ENCODE data around the gene TBCD. TPM values are rescaled to one million over a fixed set of nuclear protein-coding genes. Genes with fewer than 3 reads are reported as not detected.

The TBCD gene
- total RNA-seq, 1 donor from 2014 or later: 207 TPM

DNA sequence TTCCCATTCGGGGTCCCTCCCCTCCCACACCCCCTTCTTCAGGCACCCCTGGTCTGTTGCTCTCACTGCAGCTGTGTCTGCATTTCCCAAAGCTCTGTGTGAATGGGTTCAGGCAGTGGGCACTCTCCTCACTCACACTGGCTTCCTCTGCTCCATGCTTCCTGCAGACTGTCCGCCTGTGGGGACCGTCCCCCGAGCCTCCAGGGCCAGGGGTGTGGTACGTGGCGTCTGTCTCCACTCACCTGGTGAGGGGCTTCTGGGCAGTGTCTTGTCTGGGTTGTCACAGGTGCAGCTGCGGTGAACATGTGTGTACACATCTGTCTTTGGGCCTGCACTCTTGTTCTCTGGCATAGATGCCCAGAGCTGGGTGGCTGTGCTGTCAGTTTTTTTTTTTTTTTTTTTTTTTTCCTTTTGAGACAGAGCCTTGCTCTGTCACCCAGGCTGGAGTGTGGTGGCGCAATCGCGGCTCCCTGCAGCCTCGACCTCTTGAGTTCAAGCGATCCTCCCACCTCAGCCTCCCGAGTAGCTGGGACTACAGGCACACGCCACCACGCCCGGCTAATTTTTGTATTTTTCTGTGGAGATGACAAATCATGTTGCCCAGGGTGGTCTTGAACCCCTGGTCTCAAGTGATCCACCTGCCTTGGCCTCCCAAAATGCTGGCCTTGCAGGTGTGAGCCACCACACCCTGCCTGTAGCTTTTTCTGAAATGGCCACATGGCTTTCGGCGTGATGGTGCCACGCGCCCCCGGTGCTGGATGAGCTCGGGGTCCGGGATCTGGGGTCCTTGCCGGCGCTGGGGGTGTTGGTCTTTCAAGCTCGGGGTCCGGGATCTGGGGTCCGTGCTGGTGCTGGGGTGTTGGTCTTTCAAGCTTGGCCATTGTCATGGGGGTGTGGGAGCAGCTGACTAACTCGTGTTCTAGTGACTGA lies 144.5 kb downstream of the TBCD start:
- H3K9me3 Mint-ChIP-seq (ENCODE audit: unreplicated experiment): no peaks in the 10 kb centered on the region
- TF ChIP-seq, protein P1, sequence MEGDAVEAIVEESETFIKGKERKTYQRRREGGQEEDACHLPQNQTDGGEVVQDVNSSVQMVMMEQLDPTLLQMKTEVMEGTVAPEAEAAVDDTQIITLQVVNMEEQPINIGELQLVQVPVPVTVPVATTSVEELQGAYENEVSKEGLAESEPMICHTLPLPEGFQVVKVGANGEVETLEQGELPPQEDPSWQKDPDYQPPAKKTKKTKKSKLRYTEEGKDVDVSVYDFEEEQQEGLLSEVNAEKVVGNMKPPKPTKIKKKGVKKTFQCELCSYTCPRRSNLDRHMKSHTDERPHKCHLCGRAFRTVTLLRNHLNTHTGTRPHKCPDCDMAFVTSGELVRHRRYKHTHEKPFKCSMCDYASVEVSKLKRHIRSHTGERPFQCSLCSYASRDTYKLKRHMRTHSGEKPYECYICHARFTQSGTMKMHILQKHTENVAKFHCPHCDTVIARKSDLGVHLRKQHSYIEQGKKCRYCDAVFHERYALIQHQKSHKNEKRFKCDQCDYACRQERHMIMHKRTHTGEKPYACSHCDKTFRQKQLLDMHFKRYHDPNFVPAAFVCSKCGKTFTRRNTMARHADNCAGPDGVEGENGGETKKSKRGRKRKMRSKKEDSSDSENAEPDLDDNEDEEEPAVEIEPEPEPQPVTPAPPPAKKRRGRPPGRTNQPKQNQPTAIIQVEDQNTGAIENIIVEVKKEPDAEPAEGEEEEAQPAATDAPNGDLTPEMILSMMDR (IDR thresholded peaks at IDR 0.05; ENCODE audit: unreplicated experiment): no peak
- peaks cover 13% of the 10 kb centered on the region for H3K27me3 Mint-ChIP-seq (ENCODE audit: unreplicated experiment)
- H3K4me3 Mint-ChIP-seq (ENCODE audit: unreplicated experiment): no peak overlapping the region
- no peak for DNase-seq (ENCODE audit: low spot score)
- H3K36me3 Mint-ChIP-seq (ENCODE audit: low read depth, unreplicated experiment): peaks cover 36% of the 10 kb centered on the region
- H3K27ac Mint-ChIP-seq (ENCODE audit: unreplicated experiment): no peak overlapping the region
- peaks cover 26% of the 10 kb centered on the region for H3K4me1 Mint-ChIP-seq (ENCODE audit: unreplicated experiment)

DNA sequence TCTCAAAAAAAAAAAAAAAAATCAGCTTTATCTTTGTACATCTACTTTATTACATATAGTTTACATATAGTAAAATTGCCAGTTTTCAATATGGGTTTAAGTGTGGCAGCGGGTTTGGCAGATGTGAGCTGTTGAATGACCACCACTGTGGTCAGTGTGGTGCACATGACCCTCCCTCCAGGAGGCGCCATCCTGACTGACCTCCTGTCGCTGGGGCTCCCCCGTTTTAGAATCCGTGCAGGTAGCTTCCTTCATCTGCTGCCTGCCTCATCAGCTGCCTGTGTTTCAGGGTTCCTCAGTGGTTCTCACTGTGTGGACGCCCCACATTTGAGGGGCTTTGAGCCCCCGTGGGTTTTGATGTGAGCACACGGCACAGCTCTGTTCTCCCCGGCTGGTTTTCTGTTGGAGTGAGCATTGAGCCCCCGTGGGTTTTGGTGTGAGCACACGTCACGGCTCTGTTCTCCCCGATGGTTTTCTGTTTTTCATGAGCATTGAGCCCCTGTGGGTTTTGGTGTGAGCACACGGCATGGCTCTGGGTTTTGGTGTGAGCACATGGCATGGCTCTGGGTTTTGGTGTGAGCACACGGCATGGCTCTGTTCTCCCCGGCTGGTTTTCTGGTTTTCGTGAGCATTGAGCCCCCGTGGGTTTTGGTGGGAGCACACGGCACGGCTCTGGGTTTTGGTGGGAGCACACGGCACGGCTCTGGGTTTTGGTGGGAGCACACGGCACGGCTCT lies 145.8 kb downstream of the TBCD start:
- Mint-ChIP-seq H3K4me1 (ENCODE audit: unreplicated experiment) (peaks cover 26% of the 10 kb centered on the region), H3K4me3 (ENCODE audit: unreplicated experiment) (no peak overlapping the region), H3K27ac (ENCODE audit: unreplicated experiment) (peak overlapping the region; percentile 49), H3K36me3 (ENCODE audit: low read depth, unreplicated experiment) (peaks cover 37% of the 10 kb centered on the region), H3K27me3 (ENCODE audit: unreplicated experiment) (peaks cover 12% of the 10 kb centered on the region), H3K9me3 (ENCODE audit: unreplicated experiment) (no peaks in the 10 kb centered on the region)
- no peak for DNase-seq (ENCODE audit: low spot score)
- TF ChIP-seq, protein P1 (IDR thresholded peaks at IDR 0.05; ENCODE audit: unreplicated experiment): no peak

DNA sequence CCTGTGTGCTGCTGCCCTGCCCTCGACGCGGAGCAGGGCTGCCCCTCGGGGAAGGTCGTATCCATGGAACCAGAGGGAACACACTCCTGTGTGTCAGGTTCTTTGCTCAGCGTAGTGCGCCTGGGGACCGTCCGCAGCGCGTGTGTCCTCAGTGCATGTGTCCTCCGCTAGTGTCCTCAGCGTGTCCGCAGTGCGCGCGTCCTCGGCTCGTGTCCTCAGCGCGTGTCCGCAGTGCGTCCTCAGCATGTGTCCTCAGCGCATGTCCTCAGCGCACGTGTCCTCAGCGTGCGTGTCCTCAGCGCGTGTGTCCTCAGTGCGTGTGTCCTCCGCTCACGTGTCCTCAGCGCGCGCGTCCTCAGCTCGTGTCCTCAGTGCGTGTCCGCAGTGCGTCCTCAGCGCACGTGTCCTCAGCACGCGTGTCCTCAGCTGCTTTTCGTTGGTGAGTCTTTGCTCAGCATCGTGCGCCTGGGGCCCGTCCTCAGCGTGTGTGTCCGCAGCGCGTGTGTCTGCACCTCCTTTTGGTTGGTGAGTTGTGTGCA lies 147.2 kb downstream of the TBCD start:
- Mint-ChIP-seq H3K27me3 (ENCODE audit: unreplicated experiment) (peaks cover 8% of the 10 kb centered on the region), H3K36me3 (ENCODE audit: low read depth, unreplicated experiment) (peaks cover 38% of the 10 kb centered on the region), H3K9me3 (ENCODE audit: unreplicated experiment) (no peaks in the 10 kb centered on the region), H3K4me1 (ENCODE audit: unreplicated experiment) (peaks cover 16% of the 10 kb centered on the region), H3K4me3 (ENCODE audit: unreplicated experiment) (no peak overlapping the region), H3K27ac (ENCODE audit: unreplicated experiment) (peak overlapping the region; percentile 42)
- TF ChIP-seq, protein P1 (IDR thresholded peaks at IDR 0.05; ENCODE audit: unreplicated experiment): no peak
- DNase-seq (ENCODE audit: low spot score): no peak

DNA sequence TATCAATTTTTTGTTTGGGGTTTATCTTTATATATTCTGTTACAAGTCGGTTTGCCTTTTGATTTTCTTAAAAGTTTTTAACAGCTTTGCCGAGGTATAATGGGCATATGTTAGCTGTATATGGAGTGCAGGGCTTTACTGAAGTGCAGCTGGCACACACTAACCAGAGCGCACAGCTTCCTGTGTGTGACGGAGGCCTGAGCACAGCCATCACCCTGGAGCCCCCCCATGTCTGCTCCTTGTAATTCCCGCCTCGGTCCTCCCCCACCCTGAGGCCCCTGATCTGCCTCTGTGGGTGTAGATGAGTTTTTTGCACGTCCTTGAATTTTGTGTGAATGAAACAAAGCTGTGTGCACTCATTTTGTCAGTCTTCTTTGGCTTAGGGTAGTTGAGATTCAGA lies 148.1 kb downstream of the TBCD start:
- Mint-ChIP-seq H3K9me3 (ENCODE audit: unreplicated experiment) (no peaks in the 10 kb centered on the region), H3K27ac (ENCODE audit: unreplicated experiment) (no peak overlapping the region), H3K36me3 (ENCODE audit: low read depth, unreplicated experiment) (peaks cover 41% of the 10 kb centered on the region), H3K4me3 (ENCODE audit: unreplicated experiment) (no peak overlapping the region), H3K27me3 (ENCODE audit: unreplicated experiment) (peaks cover 13% of the 10 kb centered on the region), H3K4me1 (ENCODE audit: unreplicated experiment) (peaks cover 10% of the 10 kb centered on the region)
- TF ChIP-seq, protein P1 (IDR thresholded peaks at IDR 0.05; ENCODE audit: unreplicated experiment): no peak
- DNase-seq (ENCODE audit: low spot score): no peak

Measured in endothelial cell (in vitro differentiated cells).